ENCODE measurements around the gene PELI1. TPM values are rescaled to one million over a fixed set of nuclear protein-coding genes. Genes with fewer than 3 reads are reported as not detected.

PELI1 gene
- total RNA-seq, 1 donor from 2014 or later, result 31.5 TPM

GRCh38 chr2:64166637-64167420 is 22.6 kb upstream of the PELI1 start:
- H3K4me3 Mint-ChIP-seq (ENCODE audit: unreplicated experiment), result no peak overlapping the region

GRCh38 chr2:64166212-64166611 is 22.0 kb upstream of the PELI1 start:
- Mint-ChIP-seq H3K4me3 (ENCODE audit: unreplicated experiment) (no peak overlapping the region), H3K9me3 (ENCODE audit: unreplicated experiment) (no peaks in the 10 kb centered on the region)

More at GRCh38 chr2:64166637-64167420, 22.6 kb upstream of the PELI1 start:
- no peaks in the 10 kb centered on the region for H3K27me3 Mint-ChIP-seq (ENCODE audit: unreplicated experiment)
- H3K27ac Mint-ChIP-seq (ENCODE audit: unreplicated experiment), result no peak overlapping the region
- DNase-seq (ENCODE audit: extremely low spot score, unreplicated experiment), result no peak
- no peak for TF ChIP-seq CTCF (IDR thresholded peaks at IDR 0.05)
- H3K4me1 Mint-ChIP-seq (ENCODE audit: unreplicated experiment), result no peaks in the 10 kb centered on the region
- no peaks in the 10 kb centered on the region for H3K36me3 Mint-ChIP-seq (ENCODE audit: unreplicated experiment)
- no peaks in the 10 kb centered on the region for H3K9me3 Mint-ChIP-seq (ENCODE audit: unreplicated experiment)

GRCh38 chr2:64165706-64166105 is 21.5 kb upstream of the PELI1 start:
- no peak for DNase-seq (ENCODE audit: extremely low spot score, unreplicated experiment)
- TF ChIP-seq CTCF (IDR thresholded peaks at IDR 0.05), result no peak
- H3K9me3 Mint-ChIP-seq (ENCODE audit: unreplicated experiment), result no peaks in the 10 kb centered on the region
- no peaks in the 10 kb centered on the region for H3K27me3 Mint-ChIP-seq (ENCODE audit: unreplicated experiment)
- H3K36me3 Mint-ChIP-seq (ENCODE audit: unreplicated experiment), result no peaks in the 10 kb centered on the region
- H3K27ac Mint-ChIP-seq (ENCODE audit: unreplicated experiment), result no peak overlapping the region
- H3K4me3 Mint-ChIP-seq (ENCODE audit: unreplicated experiment), result no peak overlapping the region
- H3K4me1 Mint-ChIP-seq (ENCODE audit: unreplicated experiment), result no peaks in the 10 kb centered on the region

More at GRCh38 chr2:64166212-64166611, 22.0 kb upstream of the PELI1 start:
- Mint-ChIP-seq H3K36me3 (ENCODE audit: unreplicated experiment) (no peaks in the 10 kb centered on the region), H3K27me3 (ENCODE audit: unreplicated experiment) (no peaks in the 10 kb centered on the region), H3K27ac (ENCODE audit: unreplicated experiment) (no peak overlapping the region), H3K4me1 (ENCODE audit: unreplicated experiment) (no peaks in the 10 kb centered on the region)
- TF ChIP-seq CTCF (IDR thresholded peaks at IDR 0.05), result no peak
- no peak for DNase-seq (ENCODE audit: extremely low spot score, unreplicated experiment)

- H3K9me3 Mint-ChIP-seq (ENCODE audit: unreplicated experiment), result no peaks in the 10 kb centered on the region
- no peak for DNase-seq (ENCODE audit: extremely low spot score, unreplicated experiment)
- no peaks in the 10 kb centered on the region for H3K4me1 Mint-ChIP-seq (ENCODE audit: unreplicated experiment)
- no peak overlapping the region for H3K27ac Mint-ChIP-seq (ENCODE audit: unreplicated experiment)
- H3K36me3 Mint-ChIP-seq (ENCODE audit: unreplicated experiment), result no peaks in the 10 kb centered on the region
- H3K4me3 Mint-ChIP-seq (ENCODE audit: unreplicated experiment), result no peak overlapping the region
- H3K27me3 Mint-ChIP-seq (ENCODE audit: unreplicated experiment), result no peaks in the 10 kb centered on the region
- no peak for TF ChIP-seq CTCF (IDR thresholded peaks at IDR 0.05)
Measured at GRCh38 chr2:64164629-64165028, 20.4 kb upstream of the PELI1 start.

- Mint-ChIP-seq H3K36me3 (ENCODE audit: unreplicated experiment) (no peaks in the 10 kb centered on the region), H3K4me1 (ENCODE audit: unreplicated experiment) (peaks cover 2% of the 10 kb centered on the region), H3K4me3 (ENCODE audit: unreplicated experiment) (no peak overlapping the region), H3K9me3 (ENCODE audit: unreplicated experiment) (no peaks in the 10 kb centered on the region), H3K27me3 (ENCODE audit: unreplicated experiment) (no peaks in the 10 kb centered on the region), H3K27ac (ENCODE audit: unreplicated experiment) (no peak overlapping the region)
- no peak for DNase-seq (ENCODE audit: extremely low spot score, unreplicated experiment)
- TF ChIP-seq CTCF (IDR thresholded peaks at IDR 0.05), result no peak
Measured at GRCh38 chr2:64162516-64162915, 18.3 kb upstream of the PELI1 start.
